Activated gamma-delta T cell (primary cell): ENCODE measurements around the gene INTS3.

Experiments used
- DNase-seq: peaks from one replicate; lab custom pipeline; 2025; lab: John Stamatoyannopoulos, UW
- total RNA-seq, 2 donors: gene quantifications; one replicate each; lab custom pipeline; 2026; lab: John Stamatoyannopoulos, UW

The INTS3 gene, protein sequence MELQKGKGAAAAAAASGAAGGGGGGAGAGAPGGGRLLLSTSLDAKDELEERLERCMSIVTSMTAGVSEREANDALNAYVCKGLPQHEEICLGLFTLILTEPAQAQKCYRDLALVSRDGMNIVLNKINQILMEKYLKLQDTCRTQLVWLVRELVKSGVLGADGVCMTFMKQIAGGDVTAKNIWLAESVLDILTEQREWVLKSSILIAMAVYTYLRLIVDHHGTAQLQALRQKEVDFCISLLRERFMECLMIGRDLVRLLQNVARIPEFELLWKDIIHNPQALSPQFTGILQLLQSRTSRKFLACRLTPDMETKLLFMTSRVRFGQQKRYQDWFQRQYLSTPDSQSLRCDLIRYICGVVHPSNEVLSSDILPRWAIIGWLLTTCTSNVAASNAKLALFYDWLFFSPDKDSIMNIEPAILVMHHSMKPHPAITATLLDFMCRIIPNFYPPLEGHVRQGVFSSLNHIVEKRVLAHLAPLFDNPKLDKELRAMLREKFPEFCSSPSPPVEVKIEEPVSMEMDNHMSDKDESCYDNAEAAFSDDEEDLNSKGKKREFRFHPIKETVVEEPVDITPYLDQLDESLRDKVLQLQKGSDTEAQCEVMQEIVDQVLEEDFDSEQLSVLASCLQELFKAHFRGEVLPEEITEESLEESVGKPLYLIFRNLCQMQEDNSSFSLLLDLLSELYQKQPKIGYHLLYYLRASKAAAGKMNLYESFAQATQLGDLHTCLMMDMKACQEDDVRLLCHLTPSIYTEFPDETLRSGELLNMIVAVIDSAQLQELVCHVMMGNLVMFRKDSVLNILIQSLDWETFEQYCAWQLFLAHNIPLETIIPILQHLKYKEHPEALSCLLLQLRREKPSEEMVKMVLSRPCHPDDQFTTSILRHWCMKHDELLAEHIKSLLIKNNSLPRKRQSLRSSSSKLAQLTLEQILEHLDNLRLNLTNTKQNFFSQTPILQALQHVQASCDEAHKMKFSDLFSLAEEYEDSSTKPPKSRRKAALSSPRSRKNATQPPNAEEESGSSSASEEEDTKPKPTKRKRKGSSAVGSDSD
- 103 to 104 reads per million in 2 donors for total RNA-seq

DNA sequence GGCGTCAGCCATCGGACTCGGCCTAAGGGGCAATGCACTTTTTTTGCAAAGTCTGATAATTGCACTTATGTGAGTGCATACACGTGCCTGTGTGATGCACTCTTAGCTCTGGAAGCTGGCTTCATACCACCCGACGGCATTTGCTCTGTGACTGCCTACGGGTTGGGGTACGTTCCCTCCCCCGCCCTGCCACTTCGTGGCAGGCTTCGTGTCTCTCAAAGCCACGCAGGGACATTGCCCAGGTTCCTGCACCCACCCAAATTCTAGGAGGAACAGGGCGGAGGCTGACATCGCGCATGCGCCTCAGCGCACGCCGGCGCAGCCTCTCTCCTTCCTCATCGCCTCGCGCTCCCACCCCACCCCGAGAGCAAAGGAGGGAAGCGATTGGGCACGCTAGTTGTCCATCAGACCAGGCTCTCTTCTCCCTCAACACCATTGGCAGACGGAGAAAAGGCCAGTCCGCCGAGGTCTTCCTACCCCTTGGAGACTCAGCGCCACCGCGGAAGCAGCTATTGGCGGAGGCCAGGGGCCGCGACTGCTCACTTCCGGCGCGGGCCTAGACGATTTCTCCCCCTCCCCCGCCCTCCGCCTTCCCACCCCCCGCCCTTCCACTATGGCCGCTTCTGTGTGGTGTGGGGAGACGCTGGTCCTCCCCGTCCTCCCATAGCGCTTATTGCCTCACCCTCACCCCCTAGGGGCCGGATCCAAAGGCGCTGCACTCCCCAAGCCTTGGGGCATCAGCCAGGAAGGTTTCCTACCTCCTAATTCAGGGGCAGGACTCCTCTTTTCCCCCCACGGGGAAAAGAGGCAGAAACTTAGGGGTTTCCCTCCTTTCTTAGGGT lies at the start of gene INTS3:
TSS of gene INTS3 (plus strand) at position 588 of the 842 bp plus-strand sequence. CDS start 585 bp downstream, outside the sequence.
- DNase-seq, result peak; percentile 89

DNA sequence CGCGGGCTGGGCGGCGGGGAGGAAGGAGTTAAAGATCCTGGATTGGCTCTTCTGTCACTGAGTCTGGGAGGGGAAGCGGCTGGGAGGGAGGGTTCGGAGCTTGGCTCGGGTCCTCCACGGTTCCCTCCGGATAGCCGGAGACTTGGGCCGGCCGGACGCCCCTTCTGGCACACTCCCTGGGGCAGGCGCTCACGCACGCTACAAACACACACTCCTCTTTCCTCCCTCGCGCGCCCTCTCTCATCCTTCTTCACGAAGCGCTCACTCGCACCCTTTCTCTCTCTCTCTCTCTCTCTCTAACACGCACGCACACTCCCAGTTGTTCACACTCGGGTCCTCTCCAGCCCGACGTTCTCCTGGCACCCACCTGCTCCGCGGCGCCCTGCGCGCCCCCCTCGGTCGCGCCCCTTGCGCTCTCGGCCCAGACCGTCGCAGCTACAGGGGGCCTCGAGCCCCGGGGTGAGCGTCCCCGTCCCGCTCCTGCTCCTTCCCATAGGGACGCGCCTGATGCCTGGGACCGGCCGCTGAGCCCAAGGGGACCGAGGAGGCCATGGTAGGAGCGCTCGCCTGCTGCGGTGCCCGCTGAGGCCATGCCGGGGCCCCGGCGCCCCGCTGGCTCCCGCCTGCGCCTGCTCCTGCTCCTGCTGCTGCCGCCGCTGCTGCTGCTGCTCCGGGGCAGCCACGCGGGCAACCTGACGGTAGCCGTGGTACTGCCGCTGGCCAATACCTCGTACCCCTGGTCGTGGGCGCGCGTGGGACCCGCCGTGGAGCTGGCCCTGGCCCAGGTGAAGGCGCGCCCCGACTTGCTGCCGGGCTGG lies 49.1 kb upstream of the INTS3 start, which contains the start of gene NPR1:
TSS of gene NPR1 (plus strand) at position 170 of the 818 bp plus-strand sequence. CDS start at position 591, 421 bp downstream.
- DNase-seq, result no peak

DNA sequence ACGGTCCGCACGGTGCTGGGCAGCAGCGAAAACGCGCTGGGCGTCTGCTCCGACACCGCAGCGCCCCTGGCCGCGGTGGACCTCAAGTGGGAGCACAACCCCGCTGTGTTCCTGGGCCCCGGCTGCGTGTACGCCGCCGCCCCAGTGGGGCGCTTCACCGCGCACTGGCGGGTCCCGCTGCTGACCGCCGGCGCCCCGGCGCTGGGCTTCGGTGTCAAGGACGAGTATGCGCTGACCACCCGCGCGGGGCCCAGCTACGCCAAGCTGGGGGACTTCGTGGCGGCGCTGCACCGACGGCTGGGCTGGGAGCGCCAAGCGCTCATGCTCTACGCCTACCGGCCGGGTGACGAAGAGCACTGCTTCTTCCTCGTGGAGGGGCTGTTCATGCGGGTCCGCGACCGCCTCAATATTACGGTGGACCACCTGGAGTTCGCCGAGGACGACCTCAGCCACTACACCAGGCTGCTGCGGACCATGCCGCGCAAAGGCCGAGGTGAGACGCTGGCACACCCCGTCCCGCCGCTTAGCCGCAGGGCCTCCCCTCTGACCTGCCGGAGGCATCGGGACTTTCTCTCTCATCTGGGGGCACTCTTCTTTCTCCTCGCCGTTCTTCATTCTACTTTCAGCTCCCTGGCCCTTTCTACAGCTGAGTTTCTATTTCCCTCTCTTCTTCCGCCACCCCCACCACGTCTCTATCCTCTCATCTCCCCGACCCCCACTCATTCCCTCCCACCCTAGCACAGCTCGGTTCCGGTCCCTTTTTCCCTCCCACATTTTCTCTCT lies 48.3 kb upstream of the INTS3 start:
- no peak for DNase-seq

DNA sequence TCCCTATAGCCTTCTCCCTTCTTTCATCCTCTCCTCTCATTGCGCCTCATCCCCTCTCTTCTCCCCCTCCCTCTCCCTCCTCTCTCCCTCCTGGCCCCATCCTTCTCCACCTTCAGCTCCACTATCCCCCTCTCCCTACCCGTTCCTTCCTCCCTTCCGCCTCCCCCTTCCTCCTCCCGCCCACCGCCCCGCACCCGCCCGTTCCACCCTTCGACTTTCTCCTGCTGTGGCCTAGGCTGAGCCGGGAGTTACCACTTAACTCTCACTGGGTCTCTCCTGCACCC lies 47.8 kb upstream of the INTS3 start:
- DNase-seq, result no peak

DNA sequence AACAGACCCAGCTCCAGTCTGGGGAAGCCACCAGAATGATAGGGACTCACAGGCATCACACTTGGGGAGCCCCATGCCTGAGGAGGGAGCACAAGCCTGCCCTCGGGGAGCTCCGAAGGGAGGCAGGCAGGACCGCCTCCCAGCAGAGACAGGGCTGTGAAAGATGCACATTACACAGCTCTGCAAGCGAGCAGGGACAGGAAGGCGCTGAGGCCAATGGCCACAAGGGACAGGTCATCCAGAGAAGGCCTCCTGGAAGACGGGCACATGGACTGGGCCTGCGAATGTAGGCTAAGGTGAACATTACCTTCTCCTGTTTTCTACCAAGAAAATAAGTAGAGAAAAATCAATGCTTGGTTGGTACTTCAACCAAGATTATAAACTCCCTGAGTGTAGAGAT lies 45.1 kb upstream of the INTS3 start:
- no peak for DNase-seq

DNA sequence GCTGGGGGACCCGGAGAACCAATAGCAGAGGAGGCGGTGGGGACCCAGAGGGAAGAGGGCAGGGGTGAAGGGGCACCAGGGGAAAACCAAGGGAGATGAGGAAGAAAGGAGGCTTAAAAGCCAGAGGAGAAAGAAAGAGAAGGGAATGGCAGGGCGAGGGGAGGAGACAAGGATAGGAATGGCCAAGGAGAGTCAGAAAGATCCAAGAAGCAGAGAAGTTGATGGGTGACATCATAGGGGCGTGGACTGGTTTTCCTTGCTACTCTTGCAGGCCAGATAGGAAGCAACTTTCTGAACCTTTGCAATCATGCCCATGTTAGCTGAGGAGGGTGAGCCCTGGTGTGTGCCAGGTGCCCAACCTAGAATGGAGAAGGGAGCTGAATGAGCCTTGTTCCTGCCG lies 44.0 kb upstream of the INTS3 start:
- DNase-seq, result no peak

DNA sequence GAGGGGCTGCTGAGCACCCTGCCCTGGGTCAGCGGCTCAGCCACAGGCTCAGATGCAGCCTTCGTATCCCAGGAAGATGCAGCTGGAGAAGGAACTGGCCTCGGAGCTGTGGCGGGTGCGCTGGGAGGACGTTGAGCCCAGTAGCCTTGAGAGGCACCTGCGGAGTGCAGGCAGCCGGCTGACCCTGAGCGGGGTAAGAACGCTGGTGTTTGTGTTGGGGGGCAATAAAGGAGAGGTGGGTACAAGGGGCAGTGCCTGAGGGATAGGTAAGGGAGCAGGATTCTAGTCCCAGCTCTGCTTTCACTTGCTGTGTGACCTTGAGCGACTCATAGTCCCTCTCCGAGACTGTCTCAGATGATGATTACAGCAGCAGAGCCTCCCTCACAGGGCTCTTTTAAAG lies 43.0 kb upstream of the INTS3 start:
- no peak for DNase-seq

DNA sequence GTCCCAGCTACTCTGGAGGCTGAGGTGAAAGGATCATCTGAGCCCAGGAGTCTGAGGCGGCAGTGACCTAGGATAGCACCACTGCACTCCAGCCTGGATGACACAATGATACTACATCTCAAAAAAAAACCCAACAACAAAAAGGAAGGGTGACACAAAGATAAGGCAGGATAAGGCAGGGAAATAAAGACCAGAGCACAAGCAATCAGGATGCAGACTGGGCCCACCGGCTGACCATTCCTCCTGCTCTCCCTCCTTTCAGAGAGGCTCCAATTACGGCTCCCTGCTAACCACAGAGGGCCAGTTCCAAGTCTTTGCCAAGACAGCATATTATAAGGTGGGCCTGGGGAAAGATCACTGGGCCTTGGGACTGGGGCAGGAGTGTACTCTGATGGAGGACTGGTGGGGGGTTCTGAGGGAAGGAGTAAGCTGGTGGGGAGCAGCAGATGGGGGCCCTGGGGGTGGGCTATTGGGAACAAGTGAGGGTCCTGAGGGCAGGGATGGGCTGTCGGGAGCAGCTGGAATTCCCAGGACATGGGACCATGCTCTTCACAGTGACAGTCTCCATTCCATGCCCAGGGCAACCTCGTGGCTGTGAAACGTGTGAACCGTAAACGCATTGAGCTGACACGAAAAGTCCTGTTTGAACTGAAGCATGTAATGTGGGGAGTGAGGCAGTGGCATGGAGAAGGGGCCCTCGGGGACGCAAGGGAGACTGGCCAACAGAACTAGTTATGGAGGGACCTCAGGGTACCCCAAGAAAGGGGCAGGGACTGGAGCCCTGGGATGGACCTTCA lies 42.1 kb upstream of the INTS3 start:
- no peak for DNase-seq

DNA sequence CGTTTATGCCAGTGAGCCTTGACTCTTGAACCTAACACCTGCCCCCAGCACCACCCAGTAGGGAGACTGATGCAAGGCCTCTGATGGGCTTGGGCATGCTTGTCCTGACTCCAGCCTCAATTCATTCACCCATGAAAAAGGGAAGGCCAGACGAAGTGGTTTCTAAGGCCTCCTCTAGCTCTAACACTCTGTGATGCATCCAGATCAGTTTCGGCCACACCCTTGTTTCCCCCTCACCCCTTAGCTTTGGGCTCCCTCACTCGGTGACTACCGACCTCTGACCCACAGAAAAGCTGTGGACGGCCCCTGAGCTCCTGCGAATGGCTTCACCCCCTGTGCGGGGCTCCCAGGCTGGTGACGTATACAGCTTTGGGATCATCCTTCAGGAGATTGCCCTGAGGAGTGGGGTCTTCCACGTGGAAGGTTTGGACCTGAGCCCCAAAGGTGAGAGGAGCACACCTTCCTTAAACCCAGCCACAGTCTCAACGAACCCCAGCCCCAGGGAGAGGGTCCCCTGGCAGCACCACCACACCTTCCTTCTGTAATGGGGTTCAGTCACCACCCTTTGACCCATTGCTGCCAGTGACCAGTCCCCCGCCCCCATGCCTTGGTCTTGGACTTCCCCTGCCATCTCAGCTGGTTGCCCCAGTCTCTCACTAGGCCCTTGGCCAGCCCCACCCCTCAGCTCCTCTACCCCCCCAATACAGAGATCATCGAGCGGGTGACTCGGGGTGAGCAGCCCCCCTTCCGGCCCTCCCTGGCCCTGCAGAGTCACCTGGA lies 40.3 kb upstream of the INTS3 start:
- DNase-seq, result no peak

DNA sequence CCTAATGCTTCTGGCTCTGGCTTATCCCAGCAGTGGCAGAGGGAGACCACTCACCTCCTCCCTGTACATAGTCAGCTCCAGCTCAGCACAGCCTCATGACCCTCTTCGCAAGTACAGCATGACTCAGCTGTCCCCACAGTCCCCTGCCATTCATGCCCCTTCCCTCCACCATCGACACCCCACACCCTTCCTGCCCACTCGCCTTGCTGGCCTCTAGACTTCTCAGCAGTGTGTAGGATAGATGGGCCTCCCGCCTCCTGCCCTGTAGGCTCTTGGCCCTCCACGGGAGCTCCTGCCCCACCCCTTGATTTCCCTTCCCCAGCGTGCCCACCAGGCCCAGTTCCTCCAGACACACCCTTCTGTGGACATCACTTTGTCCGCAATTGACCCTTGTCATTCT lies 39.6 kb upstream of the INTS3 start:
- DNase-seq, result no peak

DNA sequence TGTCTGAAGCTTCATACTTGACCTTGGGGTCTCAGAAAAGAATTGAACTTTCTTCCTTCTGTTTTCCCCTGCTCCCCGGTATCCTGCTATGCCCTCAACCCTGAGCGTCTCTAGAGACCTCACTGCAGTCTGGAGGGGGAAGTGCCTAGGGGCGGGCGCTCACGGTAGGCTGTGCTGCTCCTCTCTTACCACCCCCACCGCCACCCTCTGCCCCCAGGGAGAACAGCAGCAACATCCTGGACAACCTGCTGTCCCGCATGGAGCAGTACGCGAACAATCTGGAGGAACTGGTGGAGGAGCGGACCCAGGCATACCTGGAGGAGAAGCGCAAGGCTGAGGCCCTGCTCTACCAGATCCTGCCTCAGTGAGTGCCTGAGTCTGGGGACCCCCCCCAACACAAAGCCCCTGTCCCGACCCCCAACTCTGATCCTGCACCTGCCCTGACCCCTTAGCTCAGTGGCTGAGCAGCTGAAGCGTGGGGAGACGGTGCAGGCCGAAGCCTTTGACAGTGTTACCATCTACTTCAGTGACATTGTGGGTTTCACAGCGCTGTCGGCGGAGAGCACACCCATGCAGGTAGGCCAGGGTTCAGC lies 39.0 kb upstream of the INTS3 start:
- no peak for DNase-seq

DNA sequence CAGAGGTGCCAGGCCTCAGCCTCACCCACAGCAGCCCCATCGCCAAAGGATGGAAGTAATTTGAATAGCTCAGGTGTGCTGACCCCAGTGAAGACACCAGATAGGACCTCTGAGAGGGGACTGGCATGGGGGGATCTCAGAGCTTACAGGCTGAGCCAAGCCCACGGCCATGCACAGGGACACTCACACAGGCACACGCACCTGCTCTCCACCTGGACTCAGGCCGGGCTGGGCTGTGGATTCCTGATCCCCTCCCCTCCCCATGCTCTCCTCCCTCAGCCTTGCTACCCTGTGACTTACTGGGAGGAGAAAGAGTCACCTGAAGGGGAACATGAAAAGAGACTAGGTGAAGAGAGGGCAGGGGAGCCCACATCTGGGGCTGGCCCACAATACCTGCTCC lies 34.4 kb upstream of the INTS3 start:
- DNase-seq, result no peak

DNA sequence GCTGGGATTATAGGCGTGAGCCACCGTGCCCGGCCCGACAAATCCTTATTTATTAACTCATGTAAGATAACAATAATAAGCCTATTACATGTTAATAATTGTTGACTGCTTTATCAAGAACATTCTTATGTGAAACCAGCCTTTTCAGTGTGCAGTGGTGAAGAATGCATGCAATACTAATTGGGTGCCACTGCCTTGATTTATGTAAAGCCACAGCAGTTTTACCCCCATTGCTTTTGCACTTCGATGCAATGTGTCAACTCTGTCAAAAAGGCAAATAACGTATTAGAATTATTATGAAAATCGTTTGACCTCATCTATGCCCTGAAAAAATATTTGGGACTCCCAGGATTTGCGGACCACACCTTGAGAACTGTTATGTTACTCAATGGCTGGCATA lies 31.1 kb upstream of the INTS3 start:
- DNase-seq, result no peak

DNA sequence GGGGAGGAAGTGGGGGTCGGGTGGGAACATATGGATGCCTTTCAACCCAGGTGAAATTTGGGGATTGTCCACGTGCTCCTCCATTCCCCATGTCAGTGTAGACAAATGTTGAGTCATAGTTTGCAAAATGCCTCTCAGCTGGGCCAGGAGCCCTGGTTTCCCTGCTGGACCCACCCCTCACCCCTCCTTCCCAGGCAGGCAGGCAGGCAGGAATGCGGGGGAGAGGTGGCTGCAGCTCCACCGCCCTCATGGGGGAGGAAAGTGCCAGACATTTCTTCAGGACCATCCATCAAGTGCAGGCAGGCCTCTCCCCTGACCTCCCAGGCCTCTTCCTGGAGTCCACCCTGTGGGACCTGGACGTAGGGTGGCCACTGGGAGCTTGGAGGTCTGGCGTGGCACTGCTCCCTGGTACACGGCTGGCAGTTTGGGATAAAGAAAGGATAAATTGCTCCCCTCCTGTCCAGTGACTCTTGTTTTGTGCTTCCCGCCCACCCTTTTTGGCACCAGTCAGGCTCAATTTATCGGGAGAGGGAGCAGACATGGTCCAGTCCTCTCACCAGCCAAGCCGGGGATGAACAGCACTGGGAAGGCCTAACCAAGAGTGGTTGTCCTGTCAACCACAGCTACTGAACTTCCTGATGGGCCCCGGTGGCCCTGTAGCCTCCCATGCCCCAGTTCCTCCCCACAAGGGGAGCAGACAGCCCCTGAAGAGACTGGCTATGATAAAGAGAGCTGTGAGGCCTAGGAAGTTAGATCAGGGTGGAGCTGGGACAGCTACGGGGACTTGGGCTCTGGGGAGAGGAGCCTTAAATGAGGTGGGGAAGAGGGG lies 30.4 kb upstream of the INTS3 start:
- DNase-seq, result no peak

DNA sequence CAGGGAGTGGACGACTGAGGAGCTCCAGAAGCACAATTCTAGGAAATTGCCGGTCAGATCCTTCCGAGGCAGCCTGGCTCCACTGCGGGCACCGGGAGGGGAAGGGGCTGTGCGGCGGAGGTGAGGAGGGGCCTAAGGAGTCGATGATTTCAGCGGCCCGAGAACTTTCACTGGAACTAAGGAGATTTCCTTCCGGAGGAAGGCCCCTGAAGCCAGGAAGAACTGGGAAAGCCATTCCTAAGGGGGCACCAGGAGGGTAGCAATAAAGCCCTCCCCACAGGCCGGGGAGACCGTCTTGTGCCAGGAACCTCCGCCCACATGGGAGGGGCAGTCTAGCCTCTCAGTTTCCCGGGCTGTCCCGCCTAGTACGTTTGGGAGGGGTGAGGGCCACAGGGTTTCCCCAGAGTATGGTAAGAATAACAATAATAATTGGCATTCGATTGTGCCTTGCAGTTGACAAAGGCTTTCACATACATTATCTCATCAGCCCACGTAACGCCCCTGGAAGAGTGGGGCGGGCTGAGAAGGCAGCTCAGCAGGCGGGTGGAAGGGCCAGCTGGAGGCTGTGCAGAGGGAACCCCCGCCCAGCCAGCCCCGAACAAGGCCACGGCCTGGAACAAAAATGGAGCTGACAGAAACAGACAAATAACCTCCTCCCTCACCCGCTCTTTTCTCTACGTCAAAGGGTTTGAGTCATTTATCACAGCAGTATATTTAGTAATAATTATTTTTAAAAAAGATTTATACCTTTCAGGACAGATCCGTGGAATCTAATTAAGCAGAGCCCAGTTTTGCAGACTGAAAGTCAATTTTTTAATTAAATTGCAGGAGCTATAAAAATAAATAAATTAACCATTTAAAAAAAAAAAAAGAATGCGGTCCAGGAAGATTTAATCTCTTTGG lies 29.6 kb upstream of the INTS3 start:
- no peak for DNase-seq
